ENCODE results near the gene HOXC6. TPM values are rescaled to one million over a fixed set of nuclear protein-coding genes. Genes with fewer than 3 reads are reported as not detected.

Gene HOXC6
- polyA plus RNA-seq, 6 donors from 2014 or later, result not detected

GRCh38 chr12:54001283-54002187 lies 26.7 kb upstream of the HOXC6 start:
- peaks cover 18 to 53% (median 45%) of the 10 kb centered on the region in 3 donors for H3K4me1 Mint-ChIP-seq
- ATAC-seq (ENCODE audit: low read depth in 2 of 2) (no peak), DNase-seq (no peak)
- H3K4me3 Mint-ChIP-seq, result peak overlapping the region in 3 of 8 donors; percentile 36 to 59 (median 43)
- peak overlapping the region in 2 of 6 donors; percentile 10 to 87 for H3K27ac Mint-ChIP-seq
- peaks cover 80 to 95% (median 81%) of the 10 kb centered on the region in 3 donors for H3K27me3 Mint-ChIP-seq
- peaks cover 0 to 2% (median 0%) of the 10 kb centered on the region in 7 donors for H3K9me3 Mint-ChIP-seq
- no peaks in the 10 kb centered on the region for H3K36me3 Mint-ChIP-seq

DNA sequence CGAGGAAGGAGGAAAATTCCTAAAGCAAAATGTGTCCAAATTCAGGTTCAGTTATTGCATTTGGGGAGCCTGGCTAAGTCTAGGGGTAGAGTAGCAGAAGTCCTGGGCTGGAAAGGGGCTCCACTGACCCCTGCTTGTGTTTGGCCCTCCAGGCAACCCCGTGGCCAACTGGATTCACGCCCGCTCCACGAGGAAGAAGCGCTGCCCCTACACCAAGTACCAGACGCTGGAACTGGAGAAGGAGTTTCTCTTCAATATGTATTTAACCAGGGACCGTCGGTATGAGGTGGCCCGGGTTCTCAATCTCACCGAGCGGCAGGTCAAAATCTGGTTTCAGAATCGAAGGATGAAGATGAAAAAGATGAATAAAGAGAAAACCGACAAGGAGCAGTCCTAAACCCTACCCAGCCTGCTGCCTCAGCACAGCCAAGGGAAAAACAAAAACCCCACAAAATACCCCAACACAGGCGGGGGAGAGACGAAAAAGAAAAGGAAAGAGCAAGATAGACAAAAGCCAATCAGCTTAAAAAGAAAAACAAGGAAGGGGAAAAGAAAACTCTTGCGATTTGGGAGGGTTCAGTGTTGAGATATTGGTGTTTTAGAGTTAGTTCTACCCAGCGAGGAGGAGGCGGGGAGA lies 25.8 kb upstream of the HOXC6 start:
- Mint-ChIP-seq H3K36me3 (no peaks in the 10 kb centered on the region), H3K27ac (peak overlapping the region in 3 of 6 donors; percentile 6 to 88 (median 7)), H3K4me3 (peak overlapping the region in 3 of 8 donors; percentile 26 to 59 (median 36)), H3K4me1 (peaks cover 17 to 48% (median 47%) of the 10 kb centered on the region in 3 donors), H3K27me3 (peaks cover 80 to 95% (median 85%) of the 10 kb centered on the region in 3 donors), H3K9me3 (peaks cover 0 to 2% (median 0%) of the 10 kb centered on the region in 7 donors)
- ATAC-seq (ENCODE audit: low read depth in 2 of 2) (no peak), DNase-seq (no peak)

DNA sequence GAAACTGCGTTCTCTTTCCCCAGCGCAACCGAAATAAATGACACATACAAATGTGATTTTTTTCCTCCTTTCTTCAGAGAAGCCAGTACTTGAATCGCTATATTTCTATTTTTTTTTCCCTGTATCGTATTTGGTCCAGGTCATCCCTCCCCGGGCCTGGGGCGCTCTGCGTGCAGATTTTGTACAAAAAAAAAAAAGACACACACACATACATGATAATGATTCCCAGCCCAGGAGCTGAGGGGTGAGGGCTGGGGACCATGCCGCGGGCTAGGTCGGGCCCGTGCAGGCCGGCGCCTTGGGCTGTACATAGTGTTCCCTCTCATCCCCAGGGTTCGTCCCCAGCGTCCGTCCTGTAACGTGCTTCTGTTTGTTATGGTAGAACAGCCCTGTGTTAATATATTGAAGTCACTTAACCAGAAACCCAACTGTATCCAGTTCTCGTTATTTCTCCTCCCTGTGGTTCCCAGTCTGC lies 25.3 kb upstream of the HOXC6 start:
- peak overlapping the region in 1 of 8 donors; percentile 59 for H3K4me3 Mint-ChIP-seq
- peaks cover 81 to 95% (median 85%) of the 10 kb centered on the region in 3 donors for H3K27me3 Mint-ChIP-seq
- peaks cover 14 to 43% (median 42%) of the 10 kb centered on the region in 3 donors for H3K4me1 Mint-ChIP-seq
- no peaks in the 10 kb centered on the region for H3K36me3 Mint-ChIP-seq
- DNase-seq (no peak), ATAC-seq (ENCODE audit: low read depth in 2 of 2) (no peak)
- H3K27ac Mint-ChIP-seq, result peak overlapping the region in 2 of 6 donors; percentile 7 to 88
- peaks cover 0 to 2% (median 0%) of the 10 kb centered on the region in 7 donors for H3K9me3 Mint-ChIP-seq

GRCh38 chr12:54003625-54004024 lies 24.6 kb upstream of the HOXC6 start:
- peak overlapping the region in 5 of 8 donors; percentile 22 to 59 (median 53) for H3K4me3 Mint-ChIP-seq

GRCh38 chr12:54004063-54004840 lies 24.0 kb upstream of the HOXC6 start:
- Mint-ChIP-seq H3K27ac (peak overlapping the region in 3 of 6 donors; percentile 44 to 86 (median 84)), H3K4me3 (peak overlapping the region in 3 of 8 donors; percentile 36 to 85 (median 80)), H3K27me3 (peaks cover 79 to 96% (median 79%) of the 10 kb centered on the region in 3 donors), H3K9me3 (no peaks in the 10 kb centered on the region), H3K4me1 (peaks cover 15 to 40% (median 40%) of the 10 kb centered on the region in 3 donors), H3K36me3 (no peaks in the 10 kb centered on the region)
- no peak for DNase-seq
- ATAC-seq (ENCODE audit: low read depth in 2 of 2), result no peak

More at GRCh38 chr12:54003625-54004024, 24.6 kb upstream of the HOXC6 start:
- DNase-seq, result no peak
- Mint-ChIP-seq H3K4me1 (peaks cover 14 to 41% (median 36%) of the 10 kb centered on the region in 3 donors), H3K36me3 (no peaks in the 10 kb centered on the region), H3K27ac (peak overlapping the region in 3 of 6 donors; percentile 1 to 93 (median 78)), H3K9me3 (peaks cover 0 to under 1% (median 0%) of the 10 kb centered on the region in 7 donors), H3K27me3 (peaks cover 79 to 95% (median 82%) of the 10 kb centered on the region in 3 donors)
- ATAC-seq (ENCODE audit: low read depth in 2 of 2), result no peak

DNA sequence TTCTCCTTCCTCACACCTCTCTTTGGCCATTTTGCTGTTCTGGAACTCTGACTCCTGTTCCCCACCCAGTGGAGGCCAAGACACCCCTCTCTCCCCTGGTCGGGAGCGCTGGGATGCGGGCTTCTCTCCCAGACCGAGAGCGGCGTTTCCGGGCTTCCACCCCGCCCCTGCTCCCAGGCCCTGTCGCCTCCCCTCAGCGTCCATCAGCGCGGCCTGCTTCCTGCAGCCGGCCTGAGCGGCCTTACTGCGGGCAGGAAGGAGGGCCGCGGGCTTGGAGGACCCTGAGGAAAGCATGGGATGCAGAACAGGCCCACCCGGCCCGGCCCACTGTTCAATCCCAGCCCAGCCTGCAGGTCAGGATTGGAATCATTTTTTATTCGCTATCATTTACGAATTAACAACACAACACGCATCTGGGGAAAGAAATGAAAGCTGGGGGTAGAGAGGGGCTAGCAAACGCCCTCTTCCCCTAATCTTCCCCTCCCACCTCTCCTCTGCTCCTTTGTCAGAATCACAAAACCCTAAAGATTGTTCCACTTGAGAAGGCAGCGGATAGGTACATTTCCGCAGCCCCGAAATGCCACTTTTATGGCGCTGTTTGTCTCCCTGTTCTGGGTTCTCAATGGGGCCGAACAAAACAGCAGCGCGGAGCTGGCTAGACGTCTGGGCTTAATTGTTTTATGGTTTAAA lies 23.3 kb upstream of the HOXC6 start:
- no peak for DNase-seq
- H3K27me3 Mint-ChIP-seq, result peaks cover 77 to 99% (median 86%) of the 10 kb centered on the region in 3 donors
- peak overlapping the region in 5 of 8 donors; percentile 59 to 94 (median 80) for H3K4me3 Mint-ChIP-seq
- no peaks in the 10 kb centered on the region for H3K36me3 Mint-ChIP-seq
- H3K9me3 Mint-ChIP-seq, result peaks cover 0 to 2% (median 0%) of the 10 kb centered on the region in 7 donors
- H3K27ac Mint-ChIP-seq, result peak overlapping the region in 5 of 6 donors; percentile 58 to 93 (median 83)
- H3K4me1 Mint-ChIP-seq, result peaks cover 19 to 44% (median 41%) of the 10 kb centered on the region in 3 donors
- no peak for ATAC-seq (ENCODE audit: low read depth in 2 of 2)

DNA sequence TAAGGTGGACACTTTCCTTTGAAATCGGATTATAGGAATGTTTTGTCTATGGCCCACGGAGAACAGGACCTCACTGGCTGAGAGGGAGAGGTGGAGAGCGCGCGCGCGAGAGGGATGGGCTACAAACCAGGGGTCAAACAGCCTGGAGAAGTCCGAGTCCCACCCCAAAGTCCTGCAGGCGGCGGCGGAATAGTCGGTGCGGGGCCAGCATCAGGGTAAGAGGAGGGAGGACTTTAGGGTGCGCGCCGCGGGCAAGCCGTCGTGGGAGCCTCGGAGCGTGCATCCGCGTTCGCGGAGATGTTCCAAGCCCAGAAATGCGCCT lies 22.7 kb upstream of the HOXC6 start:
- Mint-ChIP-seq H3K27me3 (peaks cover 78 to 99% (median 91%) of the 10 kb centered on the region in 3 donors), H3K27ac (peak overlapping the region in 5 of 6 donors; percentile 58 to 93 (median 79))

DNA sequence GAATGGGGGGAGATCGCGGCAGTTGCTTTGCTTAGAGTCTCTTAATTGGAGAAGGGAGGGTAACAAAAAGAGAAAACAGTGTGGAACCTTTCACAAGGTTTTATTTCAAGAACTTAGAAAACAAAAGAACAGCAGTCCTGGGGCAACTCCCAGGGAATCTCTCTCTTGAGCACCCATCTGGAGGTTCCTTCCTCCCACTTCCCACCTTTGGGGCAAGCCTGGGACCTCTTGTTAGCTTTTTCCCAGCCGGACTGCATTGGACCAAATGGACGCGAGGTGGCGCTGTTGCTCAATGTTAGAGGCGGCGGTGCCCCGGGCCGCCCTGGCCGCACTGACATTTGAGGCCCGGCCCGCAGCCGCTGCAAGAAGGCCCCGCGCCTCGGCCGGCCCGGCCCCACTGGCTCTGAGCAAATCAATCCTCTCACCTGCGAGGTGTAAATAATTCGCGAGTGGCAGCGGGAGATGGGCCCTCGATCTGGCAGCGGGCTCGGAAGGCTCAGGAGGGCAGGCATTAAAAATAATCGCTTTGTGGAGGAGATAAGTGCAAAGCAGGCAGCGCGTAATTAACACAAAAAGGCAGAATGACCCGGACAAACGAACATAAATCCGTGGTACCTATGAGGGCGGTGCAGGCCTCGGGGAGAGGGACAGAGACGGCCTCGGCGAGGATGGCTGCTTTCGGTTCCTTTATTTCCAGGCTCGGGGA lies 22.2 kb upstream of the HOXC6 start:
- Mint-ChIP-seq H3K9me3 (peaks cover 0 to 2% (median 0%) of the 10 kb centered on the region in 7 donors), H3K27me3 (peaks cover 80 to 99% (median 93%) of the 10 kb centered on the region in 3 donors), H3K4me3 (peak overlapping the region; percentile 80 to 94 (median 84)), H3K36me3 (no peaks in the 10 kb centered on the region), H3K27ac (peak overlapping the region; percentile 18 to 93 (median 68)), H3K4me1 (peaks cover 21 to 48% (median 41%) of the 10 kb centered on the region in 3 donors)
- peak; percentile 80 to 85 for ATAC-seq (ENCODE audit: low read depth in 2 of 2)
- DNase-seq, result peak; percentile 83

More for the DNA sequence above, 22.7 kb upstream of the HOXC6 start:
- Mint-ChIP-seq H3K36me3 (no peaks in the 10 kb centered on the region), H3K4me1 (peaks cover 19 to 47% (median 38%) of the 10 kb centered on the region in 3 donors), H3K4me3 (peak overlapping the region in 6 of 8 donors; percentile 80 to 94 (median 84)), H3K9me3 (peaks cover 0 to 2% (median 0%) of the 10 kb centered on the region in 7 donors)
- no peak for DNase-seq
- no peak for ATAC-seq (ENCODE audit: low read depth in 2 of 2)

- ATAC-seq (ENCODE audit: low read depth in 2 of 2), result no peak
- Mint-ChIP-seq H3K27me3 (peaks cover 81 to 99% (median 93%) of the 10 kb centered on the region in 3 donors), H3K9me3 (peaks cover 0 to 2% (median 0%) of the 10 kb centered on the region in 7 donors), H3K27ac (peak overlapping the region in 3 of 6 donors; percentile 22 to 93 (median 73)), H3K4me1 (peaks cover 28 to 54% (median 45%) of the 10 kb centered on the region in 3 donors), H3K4me3 (peak overlapping the region; percentile 80 to 94 (median 84)), H3K36me3 (no peaks in the 10 kb centered on the region)
- no peak for DNase-seq
These were observed 21.6 kb upstream of the HOXC6 start for GRCh38 chr12:54006559-54007220.

GRCh38 chr12:54007538-54008259 lies 20.5 kb upstream of the HOXC6 start:
- peaks cover 29 to 54% (median 39%) of the 10 kb centered on the region in 3 donors for H3K4me1 Mint-ChIP-seq
- no peak overlapping the region for H3K27ac Mint-ChIP-seq
- ATAC-seq (ENCODE audit: low read depth in 2 of 2), result no peak
- peaks cover 0 to 2% (median 0%) of the 10 kb centered on the region in 7 donors for H3K9me3 Mint-ChIP-seq
- H3K27me3 Mint-ChIP-seq, result peaks cover 80 to 97% (median 93%) of the 10 kb centered on the region in 3 donors
- H3K36me3 Mint-ChIP-seq, result no peaks in the 10 kb centered on the region
- DNase-seq, result no peak
- peak overlapping the region in 5 of 8 donors; percentile 50 to 94 (median 80) for H3K4me3 Mint-ChIP-seq

- peaks cover 0 to 2% (median 0%) of the 10 kb centered on the region in 7 donors for H3K9me3 Mint-ChIP-seq
These were observed 20.0 kb upstream of the HOXC6 start for GRCh38 chr12:54008260-54008552.

More at GRCh38 chr12:54008260-54008552, 20.0 kb upstream of the HOXC6 start:
- Mint-ChIP-seq H3K4me1 (peaks cover 29 to 54% (median 38%) of the 10 kb centered on the region in 3 donors), H3K27ac (no peak overlapping the region), H3K36me3 (no peaks in the 10 kb centered on the region), H3K27me3 (peaks cover 80 to 97% (median 93%) of the 10 kb centered on the region in 3 donors), H3K4me3 (peak overlapping the region in 6 of 8 donors; percentile 32 to 85 (median 46))
- DNase-seq (no peak), ATAC-seq (ENCODE audit: low read depth in 2 of 2) (no peak)
